Endothelial cell of umbilical vein (primary cell): ENCODE data around the gene RASA2. TPM values are rescaled to one million over a fixed set of nuclear protein-coding genes. Genes with fewer than 3 reads are reported as not detected.

Experiments
- BruUV-seq: library from RNA; stranded (reverse); fragments of 400-500 nt; replicated peaks from 2 replicates; lab custom pipeline; 2021; lab: Mats Ljungman, UMichigan
- CTCF ChIA-PET: fragments of 300-600, 350-600 bp; sonication (Branson Sonifier 250); formaldehyde crosslinking; loops from one replicate; lab custom pipeline; 2021; ENCODE audit warnings: antibody characterized with exemption, inconsistent platforms; lab: Charles Lee
- POLR2A ChIA-PET: fragments of 300-600, 350-600 bp; sonication (Branson Sonifier 250); formaldehyde crosslinking; loops from one replicate; lab custom pipeline; 2021; ENCODE audit warnings: antibody characterized with exemption, inconsistent platforms; lab: Charles Lee
- DNase-seq: peaks from one replicate; pipeline ENCODE4 v3.0.0-alpha.2; 2011; ENCODE audit warnings: low read depth, low spot score
- FAIRE-seq: peaks from 2 replicates; lab custom pipeline; 2011; peaks lifted over from hg19 to GRCh38; lab: Jason Lieb, UNC
- H2AFZ ChIP-seq: 2 replicates; pipeline ENCODE4 v1.6.0; 2012; ENCODE audit warnings: low read depth, low read length, control low read depth, inconsistent platforms
- H3K27ac ChIP-seq: 2 replicates; pipeline ENCODE4 v1.5.1; 2011; ENCODE audit warnings: low read depth, mild to moderate bottlenecking, control low read depth, low read length, moderate library complexity; ENCODE audit not compliant: insufficient read depth
- H3K27me3 ChIP-seq, 2 experiments: 2 replicates each; pipeline versions ENCODE4 v1.6.0 to v1.6.1; 2011; ENCODE audit warnings: low read length in 2 of 2, mixed read lengths in 1 of 2; ENCODE audit not compliant: control insufficient read depth in 2 of 2, insufficient read depth in 2 of 2
- H3K36me3 ChIP-seq, 2 experiments: 2 replicates in 1 of 2; 3 replicates in 1 of 2; pipeline ENCODE4 v1.5.1; 2011; ENCODE audit warnings: low read length in 2 of 2, mild to moderate bottlenecking in 1 of 2, moderate library complexity in 1 of 2; ENCODE audit not compliant: control insufficient read depth in 2 of 2, insufficient read depth in 2 of 2; ENCODE audit errors: extremely low read depth in 1 of 2
- H3K4me1 ChIP-seq: 3 replicates; pipeline ENCODE4 v1.5.1; 2011; ENCODE audit warnings: mild to moderate bottlenecking, low read length; ENCODE audit not compliant: control insufficient read depth, insufficient read depth; ENCODE audit errors: extremely low read depth
- H3K4me2 ChIP-seq: 2 replicates; pipeline ENCODE4 v1.6.1; 2011; ENCODE audit warnings: low read length, control low read depth, mixed read lengths; ENCODE audit not compliant: insufficient read depth
- H3K4me3 ChIP-seq, 3 experiments: fragments of 200-600 bp in 1 of 3; sonication (generic), shearing (Covaris generic) in 1 of 3; replicated peaks in 1 of 3; 2 replicates each; pipeline ENCODE4 v1.5.1; 2011 to 2016; ENCODE audit warnings: control low read depth in 3 of 3, low read length in 3 of 3, mild to moderate bottlenecking in 2 of 3, inconsistent platforms in 1 of 3, low read depth in 1 of 3, moderate library complexity in 1 of 3; ENCODE audit not compliant: insufficient read depth in 1 of 3
- H3K79me2 ChIP-seq: 2 replicates; pipeline ENCODE4 v1.6.0; 2012; ENCODE audit warnings: low read length, inconsistent platforms; ENCODE audit not compliant: control insufficient read depth, insufficient read depth
- H3K9ac ChIP-seq: replicated peaks from 2 replicates; pipeline ENCODE3; 2011; ENCODE audit warnings: low read length, control low read depth; ENCODE audit not compliant: insufficient read depth; ENCODE audit errors: extremely low read depth
- H3K9me1 ChIP-seq: replicated peaks from 3 replicates; pipeline ENCODE4 v1.6.0; 2011; ENCODE audit warnings: mild to moderate bottlenecking, low read length; ENCODE audit not compliant: control insufficient read depth, insufficient read depth; ENCODE audit errors: extremely low read depth
- H3K9me3 ChIP-seq: replicated peaks from 2 replicates; pipeline ENCODE4 v1.5.1; 2012; ENCODE audit warnings: low read length, inconsistent platforms; ENCODE audit not compliant: control insufficient read depth, insufficient read depth
- H4K20me1 ChIP-seq: replicated peaks from 2 replicates; pipeline ENCODE3; 2011; ENCODE audit warnings: mild to moderate bottlenecking, low read length; ENCODE audit not compliant: control insufficient read depth, insufficient read depth; ENCODE audit errors: extremely low read depth
- CTCF ChIP-seq, 2 donors: IDR thresholded peaks; 1 replicate in 1 of 2; 2 replicates in 1 of 2; pipeline ENCODE4 v1.5.1; 2011; ENCODE audit warnings: low read length in 2 of 2, mild to moderate bottlenecking in 2 of 2, moderate library complexity in 2 of 2, control low read depth in 1 of 2, inconsistent platforms in 1 of 2, low read depth in 1 of 2; ENCODE audit not compliant: insufficient read depth in 1 of 2; ENCODE audit errors: extremely low read depth in 1 of 2
- EZH2 ChIP-seq: IDR thresholded peaks from 2 replicates; pipeline ENCODE4 v1.6.1; 2012; ENCODE audit warnings: borderline replicate concordance, low read depth, mild to moderate bottlenecking, moderate library complexity, low read length, inconsistent platforms; ENCODE audit not compliant: severe bottlenecking
- FOS ChIP-seq: IDR thresholded peaks from 2 replicates; pipeline ENCODE4 v1.6.1; 2011; ENCODE audit warnings: mild to moderate bottlenecking, low read length, moderate library complexity, borderline replicate concordance; ENCODE audit not compliant: insufficient read depth
- GATA2 ChIP-seq: IDR thresholded peaks from 2 replicates; pipeline ENCODE4 v1.7.0; 2011; ENCODE audit warnings: low read depth, mild to moderate bottlenecking, moderate library complexity, mixed read lengths, low read length; ENCODE audit not compliant: insufficient read length, insufficient read depth
- JUN ChIP-seq: IDR thresholded peaks from 2 replicates; pipeline ENCODE4 v1.6.1; 2011; ENCODE audit warnings: borderline replicate concordance, low read depth; ENCODE audit not compliant: insufficient read length, insufficient read depth
- MAX ChIP-seq: IDR thresholded peaks from 2 replicates; pipeline ENCODE4 v1.6.1; 2011; ENCODE audit not compliant: insufficient read depth, insufficient read length
- MYC ChIP-seq: IDR thresholded peaks from one replicate; pipeline ENCODE4 v1.6.1; 2011; ENCODE audit warnings: mild to moderate bottlenecking, low read depth, low read length
- POLR2A ChIP-seq: IDR thresholded peaks from 2 replicates; pipeline ENCODE4 v1.6.1; 2012; ENCODE audit warnings: low read depth, mild to moderate bottlenecking, control low read depth, low read length
- POLR2AphosphoS5 ChIP-seq: IDR thresholded peaks from 2 replicates; pipeline ENCODE4 v1.6.1; 2012; ENCODE audit warnings: low read depth, mild to moderate bottlenecking, control low read depth, low read length, moderate library complexity; ENCODE audit not compliant: insufficient read depth
- dilution Hi-C: fragments of 300-500 bp; cut with MboI; formaldehyde crosslinking; loops from one replicate; pipeline ENCODE4 v1.15.0; 2019; ENCODE audit warnings: low sequenced_read_pairs; ENCODE audit not compliant: extremely low pct_ligation_motif_present
- intact Hi-C: fragments of 100-400 bp; cut with micrococcal nuclease; formaldehyde crosslinking; loops from one replicate; pipeline ENCODE4 v1.10.0; 2022
- polyA plus RNA-seq, 4 experiments: library from polyadenylated mRNA; depleted of rRNA in 3 of 4; stranded (reverse) in 3 of 4; unstranded in 1 of 4; fragments of >200 nt; gene quantifications; 2 replicates each; pipeline versions ENCODE4 v1.2.1 to v1.2.3, GENCODE V29; 2011 to 2012; ENCODE audit warnings: missing spikeins in 1 of 4
- total RNA-seq: library from RNA; stranded (reverse); gene quantifications from 2 replicates; pipeline ENCODE4 v1.2.3, GENCODE V29; 2021

RASA2 gene
- total and polyA plus RNA-seq, 2 donors (not counting 3 experiments of a cell fraction or from before 2014, with no cell fraction given) = 3.1 to 20.2 TPM

GRCh38 chr3:141442446-141442845 lies 44.4 kb upstream of the RASA2 start:
- CTCF ChIA-PET = interaction anchor here (0.7 to 8.2 kb wide), 26 partner anchors 8 to 140 kb away, joined by 3 to 84 read pairs (median 6); partner anchors contain the start of gene ZBTB38
- BruUV-seq = no TSS peak
- POLR2A ChIA-PET = no interaction called here

More at GRCh38 chr3:141442446-141442845, 44.4 kb upstream of the RASA2 start:
- no peak overlapping the region for H3K4me2 ChIP-seq
- H3K27ac ChIP-seq = no peak overlapping the region
- peaks cover 27% of the 10 kb centered on the region for H3K79me2 ChIP-seq
- no peaks in the 10 kb centered on the region for H3K9me1 ChIP-seq
- peaks cover 27 to 33% of the 10 kb centered on the region in 2 experiments for H3K36me3 ChIP-seq
- no peak overlapping the region for H3K4me3 ChIP-seq
- H3K27me3 ChIP-seq = no peaks in the 10 kb centered on the region
- H2AFZ ChIP-seq = no peak overlapping the region
- no peaks in the 10 kb centered on the region for H3K9me3 ChIP-seq
- peaks cover 13% of the 10 kb centered on the region for H3K4me1 ChIP-seq
- TF ChIP-seq FOS (no peak), POLR2A (no peak), JUN (no peak), MYC (no peak), CTCF (IDR thresholded peaks at IDR 0.05; ENCODE audit: extremely low read depth in 1 of 2, insufficient read depth in 1 of 2, low read depth in 1 of 2, low read length in 2 of 2) (no peak), GATA2 (no peak), POLR2AphosphoS5 (no peak), MAX (no peak), EZH2 (no peak)
- H3K9ac ChIP-seq = no peak overlapping the region
- intact Hi-C loops = no loop called here
- FAIRE-seq (no peak), DNase-seq (no peak)
- dilution Hi-C loops = no loop called here
- no peaks in the 10 kb centered on the region for H4K20me1 ChIP-seq
